GM19372 (cell line): ENCODE results near the gene SYNCRIP.
"Not testable (repeated sequence)": the region's sequence is repeated elsewhere in the genome, so short reads cannot be mapped to it uniquely, and the experiment has no call there.

ENCODE experiments used
- ATAC-seq: cut with Tn5 transposase; IDR thresholded peaks from one replicate; pipeline ENCODE4 v1.9.1; 2021; ENCODE audit warnings: mild to moderate bottlenecking, low read depth, moderate library complexity; ENCODE audit not compliant: unreplicated experiment

Gene SYNCRIP

DNA sequence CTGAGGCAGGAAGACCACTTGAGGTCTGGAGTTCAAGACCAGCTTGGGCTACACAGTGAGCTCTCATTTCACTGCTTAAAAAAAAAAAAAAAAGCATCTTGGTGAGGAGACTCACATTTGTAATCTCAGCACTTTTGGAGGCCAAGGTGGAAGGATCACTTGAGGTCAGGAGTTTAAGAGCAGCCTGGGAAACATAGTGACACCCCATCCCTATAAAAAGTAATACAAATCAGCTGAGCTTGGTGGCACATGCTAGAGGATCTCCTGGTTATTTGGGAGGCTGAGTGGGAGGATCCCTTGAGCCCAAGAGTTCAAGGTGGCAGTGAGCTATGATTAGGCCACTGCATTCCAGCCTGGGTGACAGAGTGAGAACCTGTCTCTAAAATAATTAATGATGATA is 29.4 kb upstream of the SYNCRIP start:
- ATAC-seq = no peak

DNA sequence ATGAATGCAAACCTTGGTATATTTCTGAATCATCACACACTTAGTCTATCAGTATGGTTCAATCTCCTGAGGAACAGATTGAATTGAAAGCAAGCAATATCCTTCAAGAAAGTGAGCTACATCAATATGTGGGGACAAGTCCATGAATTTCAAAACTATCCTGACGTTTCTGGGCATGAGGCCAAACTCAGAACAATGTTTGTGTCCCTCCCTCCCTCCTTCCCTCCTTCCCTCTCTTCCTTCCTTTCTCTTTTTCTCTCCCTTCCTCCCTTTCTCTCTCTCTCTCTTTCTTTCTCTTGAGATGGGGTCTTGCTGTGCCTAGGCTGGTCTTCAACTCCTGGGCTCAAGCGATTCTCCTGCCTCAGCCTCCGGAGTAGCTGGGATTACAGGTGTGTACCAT is 27.9 kb upstream of the SYNCRIP start:
- no peak for ATAC-seq

DNA sequence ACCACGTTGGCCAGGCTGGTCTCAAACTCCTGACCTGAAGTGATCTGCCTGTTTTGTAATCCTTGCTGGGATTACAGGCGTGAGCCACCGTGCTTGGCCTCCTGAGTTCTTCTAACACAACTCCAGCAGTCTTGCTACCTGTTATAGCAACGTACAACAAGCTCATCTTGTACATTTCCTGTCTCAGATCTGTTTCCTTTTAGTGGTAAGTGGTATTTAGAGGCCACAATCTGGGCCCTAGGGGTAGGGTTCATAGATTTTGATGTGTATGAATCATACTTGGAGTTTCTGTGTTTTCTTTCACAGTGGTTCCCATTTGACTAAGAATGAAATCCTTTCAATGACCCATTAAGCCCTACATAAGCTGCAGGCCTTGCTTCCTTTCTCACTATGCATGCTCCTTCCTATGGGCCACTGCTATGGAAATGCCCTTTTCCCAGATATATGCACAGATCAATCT is 27.1 kb upstream of the SYNCRIP start:
- ATAC-seq = peak; percentile 93

DNA sequence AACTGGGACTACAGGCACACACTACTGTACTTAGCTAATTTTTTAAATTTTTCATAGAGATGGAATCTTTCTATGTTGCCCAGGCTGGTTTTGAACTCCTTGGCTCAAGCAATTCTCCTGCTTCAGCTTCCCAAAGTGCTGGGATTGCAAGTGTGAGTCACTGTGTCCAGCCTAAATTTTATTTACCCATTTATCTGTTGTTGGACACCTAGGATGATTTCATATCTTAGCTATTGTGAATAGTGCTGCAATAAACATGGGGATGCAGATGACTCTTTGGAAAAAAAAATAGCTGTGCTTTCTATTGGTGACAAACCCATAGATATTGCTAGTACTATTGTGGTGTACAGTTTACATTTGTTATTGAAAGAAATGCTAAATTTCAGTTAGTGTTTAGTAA is 19.6 kb upstream of the SYNCRIP start:
- ATAC-seq = no peak

DNA sequence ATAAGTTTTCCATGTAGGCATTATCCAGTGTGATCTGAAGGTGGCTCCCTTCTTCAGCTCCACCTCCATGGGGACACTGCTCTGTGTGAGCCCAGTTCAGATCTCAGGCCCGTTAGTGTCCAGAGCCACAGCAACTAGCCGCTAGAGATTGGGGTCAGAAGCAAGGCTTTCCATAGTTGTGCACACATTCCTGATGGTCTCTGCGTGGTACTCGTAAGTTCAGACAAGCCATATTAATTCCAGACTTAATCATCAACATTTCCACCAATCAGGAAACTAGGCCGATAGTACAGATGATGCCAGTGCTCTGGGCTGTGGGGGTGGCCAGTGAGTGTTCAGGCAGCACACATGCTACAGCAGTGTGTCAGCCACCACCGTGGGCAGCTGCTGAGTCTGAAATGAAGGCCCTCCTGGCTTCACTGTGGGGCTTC is 17.5 kb upstream of the SYNCRIP start:
- ATAC-seq = no peak

DNA sequence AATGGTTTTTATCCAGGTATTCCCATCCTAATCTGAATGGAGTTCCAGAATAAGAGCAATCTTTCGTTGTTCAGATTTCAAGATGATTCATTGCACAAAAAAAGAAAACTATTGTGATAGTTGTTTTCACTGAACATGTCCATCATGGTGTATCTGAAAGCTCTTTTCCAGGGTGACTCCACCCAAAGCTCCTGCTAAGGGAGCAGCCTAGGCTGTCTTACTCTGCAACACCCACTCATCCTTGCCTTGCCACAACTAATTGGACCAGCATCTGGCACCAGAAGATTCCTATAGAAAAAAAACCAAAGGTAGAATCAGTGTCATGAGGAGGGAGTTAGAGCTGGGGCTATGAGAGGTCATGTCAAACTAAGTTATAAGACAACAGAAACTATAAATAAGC is 7.9 kb upstream of the SYNCRIP start:
- ATAC-seq = no peak

DNA sequence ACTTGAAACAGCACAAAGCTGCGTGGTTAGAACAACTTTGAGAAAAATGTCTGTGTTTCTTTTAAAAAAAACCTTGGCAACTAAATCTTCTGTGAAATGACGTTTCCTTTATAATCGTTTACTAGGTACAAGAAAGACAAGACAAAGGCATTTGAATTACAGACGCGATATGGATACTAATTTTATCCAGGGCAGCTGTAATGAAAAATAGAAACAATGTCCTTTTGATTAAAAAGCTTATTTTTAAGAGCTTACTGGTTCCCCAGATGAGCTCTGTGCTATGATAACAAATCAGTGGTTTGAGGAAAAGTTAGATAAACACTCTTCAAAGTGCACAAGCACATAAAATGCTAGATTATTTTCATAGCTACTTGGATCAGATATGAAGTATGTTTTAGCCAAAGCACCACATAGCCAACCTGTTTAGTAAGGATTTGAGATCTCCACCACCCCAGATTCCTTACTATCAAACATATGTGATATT is 1.6 kb upstream of the SYNCRIP start:
- ATAC-seq = no peak

DNA sequence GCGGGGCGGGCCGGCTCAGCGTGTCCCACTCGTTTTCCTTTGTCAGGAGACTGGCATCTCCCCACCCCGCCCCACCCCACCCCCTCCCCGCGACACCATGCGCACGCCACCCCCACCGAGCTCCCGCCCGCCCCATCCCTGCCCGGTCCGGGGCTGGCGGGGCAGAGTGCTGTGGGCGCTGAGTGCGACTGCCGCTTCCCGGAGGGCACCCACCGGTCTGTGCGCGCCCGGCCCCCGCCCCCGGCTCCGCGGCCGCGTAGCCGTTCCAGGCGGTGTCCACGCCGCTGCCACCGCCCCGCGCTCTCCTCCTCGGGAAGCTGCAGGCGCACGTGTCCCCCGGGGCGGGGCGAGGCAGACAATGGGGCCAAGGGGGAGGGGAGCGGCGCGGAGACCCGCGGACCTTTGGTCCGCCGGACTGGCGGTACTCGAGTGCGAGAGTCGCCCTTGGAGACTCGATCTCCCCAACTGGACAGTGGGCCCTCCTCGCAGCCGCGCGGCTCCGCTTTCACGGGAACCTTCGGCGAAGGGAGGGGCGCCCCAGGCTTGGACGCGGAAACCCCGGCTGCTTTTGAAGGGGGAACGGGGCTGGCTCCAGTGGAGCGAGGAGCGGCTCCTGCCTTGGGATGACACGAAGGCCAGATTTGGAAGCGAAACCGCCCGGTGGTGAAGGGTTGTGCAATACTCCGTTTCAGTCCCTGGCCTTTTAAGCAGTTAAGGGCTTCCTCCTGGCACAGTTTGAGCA is 1.0 kb upstream of the SYNCRIP start:
- ATAC-seq = peak; percentile 42

DNA sequence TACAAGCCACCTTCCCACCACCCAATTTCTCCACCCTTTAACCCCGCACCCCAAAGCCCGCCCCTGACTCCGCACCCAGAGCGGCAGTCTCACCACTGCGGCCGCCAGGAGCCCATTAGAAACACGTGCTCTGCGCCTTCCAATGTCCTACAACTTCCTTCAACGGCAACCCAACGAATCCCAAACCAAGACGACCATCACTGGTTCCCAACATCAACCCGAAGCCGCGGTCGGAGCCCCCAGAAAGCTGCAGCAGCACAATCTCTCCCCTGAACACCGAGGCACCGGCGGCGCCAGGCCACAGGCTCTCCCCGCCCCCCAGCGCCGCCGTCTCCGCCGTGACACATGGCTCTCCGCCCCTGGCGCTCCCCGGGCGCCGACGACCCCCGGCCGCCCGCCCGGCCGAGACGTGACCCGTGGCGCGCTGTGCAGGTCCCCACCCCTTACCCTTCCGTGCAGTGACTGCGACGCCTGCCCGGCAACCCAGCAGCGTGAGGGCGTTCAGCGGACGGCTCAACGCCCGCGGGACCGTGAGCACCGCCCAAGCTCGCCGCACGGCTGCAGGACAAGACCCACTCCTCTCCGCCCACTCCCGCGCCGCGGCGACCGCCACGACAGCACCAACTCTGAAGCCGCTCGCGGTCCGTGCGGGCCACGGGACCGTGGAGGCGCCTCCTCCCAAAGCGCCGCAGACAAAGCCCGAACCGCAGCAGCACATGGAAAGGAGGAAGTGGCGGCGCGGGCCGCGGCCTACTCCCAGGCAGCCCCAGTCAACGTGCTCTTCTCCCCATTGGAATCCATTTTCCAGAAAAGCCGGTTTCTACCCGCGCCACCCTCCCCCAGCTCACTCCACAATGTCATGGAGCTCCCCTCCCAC is 551 bp downstream of the SYNCRIP start:
- no peak for ATAC-seq

DNA sequence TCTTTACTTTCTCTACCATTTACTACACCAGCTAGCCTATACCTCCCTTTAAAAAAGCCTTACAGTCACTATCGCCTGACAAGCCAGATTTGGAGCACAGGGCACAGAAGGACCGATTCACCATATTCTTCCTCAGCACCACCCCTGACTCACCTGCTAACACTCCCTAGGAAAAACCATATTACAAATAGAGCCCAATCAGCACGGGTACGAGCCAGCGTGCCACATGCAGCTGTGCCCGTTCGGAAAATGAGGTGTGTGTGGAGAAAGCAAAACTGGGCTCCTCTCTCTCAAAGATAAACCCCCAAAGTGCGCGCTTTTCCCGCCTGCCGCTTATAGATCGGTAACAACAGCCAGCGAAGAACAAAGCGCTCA is 1.2 kb downstream of the SYNCRIP start:
- no peak for ATAC-seq

DNA sequence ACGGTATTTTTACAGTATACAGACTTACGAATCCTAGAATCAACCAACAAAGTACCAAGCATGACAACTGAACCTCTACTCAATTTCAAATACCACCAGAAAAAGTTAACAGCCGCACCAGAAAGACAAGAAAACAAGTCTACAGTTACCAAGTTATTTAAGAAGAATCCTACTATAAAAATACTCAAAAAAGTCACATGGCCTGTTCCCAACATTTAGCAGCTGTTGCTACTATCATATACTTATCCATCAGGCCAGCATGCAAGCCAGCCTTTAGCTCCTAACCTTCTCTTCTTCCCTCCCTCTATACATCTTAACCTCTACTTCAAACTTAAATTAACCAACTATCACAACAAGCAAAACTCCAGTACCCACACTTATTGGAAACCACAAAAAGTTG is 1.9 kb downstream of the SYNCRIP start:
- ATAC-seq = no peak

DNA sequence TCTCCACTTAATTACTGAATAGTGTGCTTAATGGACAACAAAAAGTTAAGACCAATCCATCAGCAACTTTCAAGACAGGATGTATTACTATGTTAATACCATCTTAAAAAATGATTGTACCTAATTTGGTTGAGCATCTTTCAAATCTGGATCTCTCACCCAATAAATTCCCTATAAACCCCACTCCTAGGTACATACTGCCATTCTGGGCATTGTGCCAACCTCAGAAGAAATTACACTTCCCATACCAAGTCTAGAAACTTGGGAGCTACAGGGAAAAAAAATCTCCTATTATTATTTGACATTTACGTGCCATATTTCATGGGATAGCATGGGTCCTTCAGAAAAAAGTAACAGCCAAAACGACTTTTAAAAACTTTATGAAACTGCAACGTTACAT is 5.1 kb downstream of the SYNCRIP start:
- ATAC-seq = no peak

DNA sequence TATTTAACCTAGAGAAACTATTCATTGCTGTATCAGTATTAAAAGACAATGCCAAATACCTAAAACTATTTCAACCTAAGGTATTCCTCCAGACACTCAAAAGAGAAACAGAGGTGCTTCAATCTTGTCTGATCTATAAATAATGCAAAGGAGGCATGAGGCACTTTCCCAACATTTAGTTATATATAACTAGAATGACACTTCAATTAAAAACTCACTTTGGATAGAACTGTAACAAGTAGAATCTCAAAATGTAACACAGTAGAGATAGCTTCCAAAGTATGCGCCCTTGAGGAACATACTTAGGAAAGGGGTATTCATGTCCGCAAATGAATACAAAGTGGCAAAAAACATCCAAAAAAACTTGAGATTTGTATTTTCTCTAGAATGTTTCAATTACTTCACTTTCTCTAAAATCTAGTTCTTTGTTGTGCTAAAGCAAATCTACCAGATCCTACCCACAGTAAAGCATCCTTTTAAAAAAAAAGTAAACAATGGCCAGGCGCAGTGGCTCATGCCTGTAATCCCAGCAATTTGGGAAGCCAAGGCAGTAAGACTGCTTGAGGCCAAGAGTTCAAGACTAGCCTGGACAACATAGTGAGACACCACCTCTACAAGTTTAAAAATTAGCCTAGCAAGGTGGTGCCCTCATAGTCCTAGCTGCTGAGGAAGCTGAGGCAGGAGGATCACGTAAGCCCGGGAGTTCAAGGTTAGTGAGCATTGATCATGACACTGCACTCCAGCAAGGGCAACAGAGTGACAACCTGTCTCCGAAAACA is 10.3 kb downstream of the SYNCRIP start:
- no peak for ATAC-seq

DNA sequence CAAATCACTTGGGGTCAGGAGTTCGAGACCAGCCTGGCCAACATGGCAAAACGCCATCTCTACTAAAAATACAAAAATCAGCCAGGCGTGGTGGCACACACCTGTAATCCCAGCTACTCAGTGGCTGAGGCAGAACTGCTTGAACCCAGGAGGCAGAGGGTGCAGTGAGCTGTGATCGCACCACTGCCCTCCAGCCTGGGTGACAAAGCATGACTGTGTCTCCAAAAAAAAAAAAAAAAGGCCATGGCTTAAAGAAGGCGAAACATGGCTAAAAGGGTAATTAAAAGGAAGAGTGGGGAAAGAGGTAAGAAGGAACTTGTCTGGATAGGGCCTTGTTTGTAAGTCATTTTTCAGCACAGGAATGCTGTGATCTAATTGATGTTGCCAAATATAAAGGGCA is 11.6 kb downstream of the SYNCRIP start:
- ATAC-seq = not testable (repeated sequence)

DNA sequence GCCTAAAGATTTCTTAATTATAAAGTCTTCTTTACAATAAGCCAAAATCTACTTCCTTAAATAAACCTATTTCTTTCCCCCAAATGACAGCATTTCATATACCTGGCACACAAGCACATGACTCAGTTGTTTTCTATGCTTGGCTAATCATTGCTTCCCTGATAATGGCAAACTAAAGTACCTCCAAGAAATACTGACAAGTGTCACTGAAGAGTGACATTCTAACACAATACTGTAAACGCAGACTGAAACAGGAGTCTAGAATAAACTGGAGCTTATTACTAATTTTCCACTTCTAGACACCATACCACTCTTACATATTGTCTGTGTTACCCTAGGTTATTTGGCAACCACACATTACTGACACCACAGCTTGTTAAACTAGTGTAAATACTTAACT is 14.3 kb downstream of the SYNCRIP start:
- ATAC-seq = no peak

DNA sequence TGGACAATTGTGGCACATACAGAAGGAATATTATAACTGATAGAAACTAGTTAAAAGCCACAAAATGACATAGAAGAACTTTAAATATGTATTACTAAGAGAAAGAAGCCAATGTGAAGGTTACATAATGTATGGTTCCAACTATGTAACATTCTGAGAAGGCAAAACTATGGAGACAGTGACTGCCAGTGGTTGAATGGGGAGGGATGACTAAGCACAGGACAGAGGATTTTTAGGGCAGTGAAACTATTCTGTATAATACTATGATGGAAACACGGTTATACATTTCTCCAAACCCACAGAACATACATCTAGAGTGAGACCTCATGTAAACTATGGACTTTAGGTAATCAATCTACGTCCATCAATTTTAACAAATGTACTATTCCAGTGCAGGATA is 22.4 kb downstream of the SYNCRIP start:
- ATAC-seq = no peak

DNA sequence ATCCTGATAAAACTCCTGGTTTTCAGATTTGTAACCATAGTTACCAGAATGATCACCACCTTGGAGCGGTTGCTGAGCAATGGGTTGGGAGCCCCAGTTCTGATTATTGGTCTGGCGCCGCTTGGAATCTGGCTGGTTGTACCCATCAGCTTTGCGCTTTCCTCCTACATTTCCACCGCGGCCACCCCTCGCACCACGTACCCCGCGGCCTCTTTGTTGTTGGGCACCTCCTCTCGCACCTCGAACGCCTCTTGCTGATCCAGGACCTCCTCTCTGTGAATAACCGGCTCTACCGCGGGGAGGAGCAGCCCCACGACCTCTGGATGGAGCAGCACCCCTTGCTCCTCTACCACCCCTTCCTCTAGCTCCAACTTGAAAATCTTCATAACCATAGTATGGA is 27.9 kb downstream of the SYNCRIP start:
- ATAC-seq = no peak

DNA sequence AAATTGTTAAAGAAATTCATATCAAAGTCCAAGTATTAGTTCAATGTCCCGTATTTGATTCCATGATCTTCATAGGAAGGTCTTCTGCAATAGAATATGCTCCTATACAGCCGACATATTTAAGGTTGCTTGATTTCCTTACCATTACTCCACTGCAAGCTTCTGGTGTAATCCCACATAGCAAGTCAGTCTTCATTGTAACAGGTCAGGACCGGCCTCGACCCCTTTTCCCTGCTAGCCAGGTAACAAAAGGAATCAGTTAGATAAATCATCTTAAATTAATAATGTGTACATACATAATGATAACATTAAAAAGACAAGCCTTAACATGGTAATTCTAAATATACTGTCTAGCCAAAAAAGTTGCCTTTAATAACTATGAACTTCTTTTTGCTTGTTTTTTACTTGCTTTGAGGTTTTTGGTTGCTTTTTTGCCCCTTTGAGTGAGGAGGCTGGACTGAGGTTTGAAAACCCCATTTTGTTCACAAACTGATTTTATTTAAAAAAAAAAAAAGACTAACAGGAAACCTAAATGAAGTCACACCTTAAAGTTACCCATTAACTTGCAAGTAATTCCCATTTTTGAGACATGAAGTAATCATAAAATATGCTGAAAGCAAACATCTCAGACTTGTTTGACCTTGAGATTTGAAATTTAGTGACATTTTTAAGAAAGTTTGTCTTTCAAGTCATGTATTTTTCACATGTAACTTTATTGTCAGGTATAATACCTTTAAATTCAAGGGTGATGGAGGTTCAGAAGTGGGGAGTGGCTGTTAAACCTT is 29.8 kb downstream of the SYNCRIP start:
- no peak for ATAC-seq

DNA sequence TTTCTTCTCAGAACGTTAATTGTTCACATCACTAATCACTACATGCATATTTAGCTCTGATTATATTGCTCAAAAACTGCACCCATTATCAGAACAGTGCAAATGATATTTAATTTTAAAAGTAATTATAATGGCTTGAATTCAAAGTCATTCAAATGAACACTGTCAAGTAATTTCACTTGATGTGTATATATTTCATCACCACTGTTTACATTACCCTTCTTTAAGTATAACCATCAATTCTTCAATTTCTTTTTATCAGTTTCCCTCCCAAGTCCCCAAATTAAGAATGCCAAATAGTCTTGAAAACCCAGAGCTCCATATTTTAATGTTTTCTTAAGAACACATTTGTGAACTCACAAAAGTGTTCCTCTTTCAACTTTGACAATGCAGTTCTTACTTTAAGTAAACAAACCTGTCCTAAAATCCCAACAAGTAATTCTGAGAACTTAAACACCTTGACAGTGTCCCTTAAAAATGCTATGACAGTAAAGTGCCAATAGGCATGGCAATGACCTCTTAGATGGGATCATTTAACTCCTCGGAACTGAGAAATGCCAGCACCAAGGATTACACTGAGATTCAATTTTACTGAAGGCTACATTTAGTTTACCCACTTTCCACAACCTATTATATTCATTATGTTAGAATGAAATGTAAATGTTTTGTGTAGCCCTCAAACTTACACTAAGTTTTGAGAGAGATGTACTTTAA is 32.3 kb downstream of the SYNCRIP start:
- ATAC-seq = no peak

DNA sequence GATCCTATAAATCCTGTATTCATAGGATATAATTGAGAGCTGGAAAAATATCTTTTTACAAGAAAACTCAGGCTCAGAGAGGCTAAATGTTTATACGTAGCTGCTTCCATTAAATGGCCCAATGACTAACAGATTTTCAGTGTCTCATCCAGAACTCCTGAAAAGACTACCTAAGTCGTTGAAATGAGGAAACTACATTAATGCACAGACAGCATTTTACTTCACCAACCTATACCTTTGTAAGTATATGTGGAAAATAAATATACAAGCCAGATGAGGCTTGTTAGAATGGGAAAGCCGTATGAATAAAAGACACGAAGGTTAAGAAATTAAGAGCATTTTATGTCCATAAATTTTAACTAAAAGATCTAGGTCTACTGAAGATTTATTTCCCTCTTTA is 40.6 kb downstream of the SYNCRIP start:
- ATAC-seq = no peak
